HS-5 (cell line): Measurements from ENCODE around the gene AP3M1.

Source experiments
- DNase-seq: peaks from one replicate; pipeline ENCODE4 v3.0.0-alpha.2; 2012; ENCODE audit warnings: low read depth

The AP3M1 gene

GRCh38 chr10:74113546-74113945, 37.1 kb downstream of the AP3M1 start:
- no peak for DNase-seq

GRCh38 chr10:74111799-74112198, 38.8 kb downstream of the AP3M1 start:
- DNase-seq: no peak

GRCh38 chr10:74110120-74110519, 40.5 kb downstream of the AP3M1 start:
- no peak for DNase-seq

DNA sequence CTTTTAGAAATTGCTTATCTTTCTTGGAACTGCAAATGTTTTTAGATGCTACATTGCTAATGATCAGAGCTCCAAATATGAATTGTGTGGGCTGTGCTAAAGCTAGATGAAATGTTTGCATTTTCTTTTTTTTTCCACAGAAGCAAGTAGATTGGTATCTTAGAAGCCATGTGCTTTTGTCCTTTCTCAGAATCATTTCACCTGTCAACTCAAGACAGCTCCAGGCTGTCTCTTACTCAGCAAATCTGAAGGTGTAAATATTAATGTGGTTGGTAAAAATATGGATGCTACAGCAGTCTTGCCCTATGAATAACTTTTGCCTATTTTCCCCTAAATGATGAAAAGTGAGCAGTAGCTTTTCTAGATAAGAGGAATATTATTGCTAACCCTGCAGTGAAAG, 41.2 kb downstream of the AP3M1 start:
- DNase-seq: no peak

DNA sequence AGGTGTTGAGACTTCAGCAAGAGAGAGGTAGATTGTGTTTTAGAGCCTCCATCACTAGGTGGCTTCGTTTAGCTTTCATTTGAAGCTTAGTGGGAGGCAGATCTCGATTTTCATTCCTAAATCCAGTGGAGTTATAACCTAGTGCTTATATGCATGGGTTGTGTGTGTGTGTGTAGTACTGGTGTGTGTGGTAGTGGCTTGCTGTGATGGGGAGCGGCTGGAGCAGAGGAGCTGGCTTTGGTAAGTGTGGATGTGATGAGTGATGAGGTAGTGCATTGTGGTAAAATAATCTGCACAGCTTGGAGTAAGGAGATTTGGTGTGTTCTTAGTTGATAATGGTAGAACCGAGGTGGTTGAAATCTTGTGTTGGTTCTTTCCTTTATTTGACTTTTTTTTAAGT, 43.2 kb downstream of the AP3M1 start:
- DNase-seq: no peak

DNA sequence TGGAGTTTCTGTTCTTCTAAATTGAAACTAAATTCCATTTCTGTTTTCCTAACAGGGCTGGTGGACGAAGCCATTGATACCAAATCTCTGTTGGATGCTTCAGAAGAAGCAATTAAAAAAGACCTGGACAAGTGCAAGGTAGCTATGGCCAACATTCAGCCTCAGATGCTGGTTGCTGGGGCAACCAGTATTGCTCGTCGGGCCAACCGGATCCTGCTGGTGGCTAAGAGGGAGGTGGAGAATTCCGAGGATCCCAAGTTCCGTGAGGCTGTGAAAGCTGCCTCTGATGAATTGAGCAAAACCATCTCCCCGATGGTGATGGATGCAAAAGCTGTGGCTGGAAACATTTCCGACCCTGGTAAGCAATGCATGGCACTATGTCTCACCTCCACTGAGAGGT, 45.6 kb downstream of the AP3M1 start:
- DNase-seq: no peak

GRCh38 chr10:74104480-74104879, 46.1 kb downstream of the AP3M1 start:
- no peak for DNase-seq

GRCh38 chr10:74103560-74104258, 46.9 kb downstream of the AP3M1 start:
- DNase-seq: no peak

DNA sequence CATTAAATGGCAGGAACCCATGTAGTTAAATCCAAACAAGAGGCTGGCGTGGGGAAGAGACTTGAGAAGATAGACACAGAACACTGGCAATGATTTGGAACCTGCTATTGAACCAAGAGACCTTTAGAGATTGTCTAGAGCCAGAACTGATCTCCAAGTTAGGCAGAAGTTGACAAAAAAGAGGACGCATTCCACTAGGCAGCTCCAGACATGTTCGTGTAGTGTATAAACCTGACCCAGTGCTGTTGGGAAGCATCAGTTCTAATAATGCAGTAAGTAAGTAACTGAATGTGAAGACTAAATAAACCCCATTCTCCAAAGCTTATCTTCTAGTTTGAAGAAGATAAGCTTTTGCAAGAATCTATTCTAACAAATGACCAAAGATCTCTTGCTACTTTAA, 50.8 kb downstream of the AP3M1 start:
- no peak for DNase-seq

- no peak for DNase-seq
Observed at GRCh38 chr10:74099420-74099819, 51.2 kb downstream of the AP3M1 start.

DNA sequence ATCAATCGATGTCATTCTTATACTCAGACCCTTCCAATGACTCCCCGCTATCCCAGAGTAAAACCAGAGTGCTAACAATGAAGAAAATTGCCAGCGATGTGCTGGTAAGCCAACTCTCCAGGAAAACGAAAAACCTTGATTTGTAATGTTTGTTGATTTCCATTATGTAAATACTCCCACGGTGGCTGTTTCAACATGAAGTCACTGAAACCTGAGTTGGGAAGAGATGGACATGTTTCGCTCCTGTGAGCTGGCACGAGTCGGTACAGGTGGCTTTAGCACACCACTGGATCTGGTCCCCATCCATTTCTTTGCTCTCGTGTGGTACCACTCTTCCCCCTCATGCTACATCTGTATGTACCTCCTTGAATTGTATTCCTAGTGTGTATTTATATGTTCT, 52.9 kb downstream of the AP3M1 start:
- no peak for DNase-seq

GRCh38 chr10:74096777-74097176, 53.9 kb downstream of the AP3M1 start:
- DNase-seq: no peak

GRCh38 chr10:74094231-74094630, 56.4 kb downstream of the AP3M1 start:
- no peak for DNase-seq

GRCh38 chr10:74093530-74094164, 57.0 kb downstream of the AP3M1 start:
- DNase-seq: no peak

GRCh38 chr10:74092372-74092771, 58.3 kb downstream of the AP3M1 start:
- DNase-seq: no peak

- no peak for DNase-seq
Observed at GRCh38 chr10:74088722-74089121, 61.9 kb downstream of the AP3M1 start.

DNA sequence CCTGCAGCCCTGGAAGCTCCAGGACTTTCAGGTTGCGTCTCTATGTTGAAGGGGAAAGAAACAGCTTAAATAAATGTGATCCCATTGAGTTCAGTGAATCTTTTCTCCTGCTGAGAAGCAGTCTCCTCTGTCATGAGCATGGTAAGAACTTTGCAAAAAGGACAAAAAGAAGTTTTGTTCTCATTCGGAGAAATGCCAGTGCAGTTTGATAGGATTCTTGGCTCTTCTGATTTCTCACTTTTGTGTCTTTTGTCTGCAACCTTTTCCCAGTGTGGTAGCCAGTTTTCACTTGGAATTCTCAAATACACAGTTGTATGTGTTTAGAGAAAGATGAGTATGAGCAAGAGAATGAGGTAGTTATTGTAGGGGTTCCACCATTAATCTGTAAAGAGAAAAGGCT, 64.3 kb downstream of the AP3M1 start:
- DNase-seq: no peak

- DNase-seq: no peak
Observed at GRCh38 chr10:74084955-74085354, 65.7 kb downstream of the AP3M1 start.

- DNase-seq: no peak
Observed at GRCh38 chr10:74083304-74083703, 67.3 kb downstream of the AP3M1 start.

DNA sequence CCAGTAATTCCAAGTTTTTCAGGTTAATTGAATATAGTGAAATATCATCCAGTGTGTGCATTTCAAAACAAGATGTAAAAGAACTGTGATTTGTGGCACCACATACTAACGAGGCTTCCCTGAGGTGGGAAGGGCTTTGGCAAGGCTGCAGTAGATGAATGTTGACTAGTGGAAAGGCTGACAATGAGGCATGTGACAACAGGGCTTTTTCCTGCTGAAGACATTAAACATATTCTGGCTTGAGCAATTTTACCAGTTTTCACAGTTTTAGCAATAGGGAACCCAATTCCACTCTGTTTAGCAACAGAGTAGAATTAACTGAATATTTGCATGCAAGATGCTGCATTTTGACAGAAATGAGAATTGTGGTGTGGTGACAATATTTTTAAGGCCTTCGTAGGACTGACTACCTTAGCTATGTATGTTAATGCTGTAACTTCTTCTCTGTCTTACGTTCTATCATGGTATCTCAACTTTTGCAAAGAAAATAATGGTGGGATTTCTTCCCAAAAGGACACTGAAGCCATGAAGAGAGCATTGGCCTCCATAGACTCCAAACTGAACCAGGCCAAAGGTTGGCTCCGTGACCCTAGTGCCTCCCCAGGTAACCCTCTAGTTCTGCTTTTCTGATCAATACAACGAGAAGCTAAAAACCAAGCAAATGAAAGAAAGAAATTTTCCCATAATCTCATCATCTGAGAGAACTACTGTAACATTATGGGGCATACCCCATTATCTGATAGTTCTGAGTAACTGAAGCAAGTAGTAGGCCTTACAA, 68.5 kb downstream of the AP3M1 start:
- DNase-seq: no peak

GRCh38 chr10:74081192-74081803, 69.3 kb downstream of the AP3M1 start:
- no peak for DNase-seq

DNA sequence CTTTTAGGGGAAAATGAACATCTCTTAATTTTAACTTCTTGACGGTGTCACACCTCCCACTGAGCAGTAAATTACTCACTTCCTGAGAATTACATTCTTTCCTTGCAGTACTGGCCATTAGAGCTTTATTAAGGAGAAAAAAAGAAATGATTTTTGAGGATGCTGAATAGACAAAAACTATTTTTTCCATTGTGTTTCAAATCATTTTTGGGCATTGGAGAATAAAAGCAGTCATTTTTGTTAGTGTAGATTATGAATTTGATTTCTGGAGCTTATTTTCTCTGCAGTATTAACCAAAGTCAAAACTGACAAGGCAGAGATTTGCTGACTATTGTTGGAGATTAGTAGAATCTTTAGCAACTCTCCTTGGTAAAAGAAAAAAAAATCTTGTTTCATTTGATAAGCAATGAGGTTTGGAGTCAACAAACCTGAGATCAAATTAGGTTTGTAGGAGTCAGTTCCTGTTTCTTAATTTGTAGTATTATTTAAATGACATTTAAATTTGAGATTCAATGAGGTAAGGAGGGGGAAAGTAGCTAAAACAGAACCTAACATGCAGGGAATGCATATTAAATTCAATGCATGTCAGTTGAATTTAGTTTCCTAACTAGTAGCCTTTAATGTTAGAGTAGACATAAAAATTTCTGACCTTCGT, 70.6 kb downstream of the AP3M1 start:
- DNase-seq: no peak
